HepG2 (cell line): ENCODE data around the gene SAMD8.

Experiments used
- E2F5 ChIP-seq: sonication (generic); formaldehyde crosslinking; conservative IDR thresholded peaks from 2 replicates; pipeline ENCODE4 v1.4.0; 2020; ENCODE audit warnings: missing genetic modification reagents
- EP300 ChIP-seq, 3 experiments: sonication (generic) in 1 of 3; formaldehyde crosslinking in 1 of 3; IDR thresholded peaks; 2 replicates each; pipeline versions ENCODE4 v1.5.1 to v1.6.1; 2011 to 2020; ENCODE audit warnings: low read depth in 2 of 3, low read length in 2 of 3, borderline replicate concordance in 1 of 3, improper control_type of control experiment in 1 of 3, mild to moderate bottlenecking in 1 of 3, missing genetic modification reagents in 1 of 3, moderate library complexity in 1 of 3
- EZH2 ChIP-seq: conservative IDR thresholded peaks from 2 replicates; pipeline ENCODE4 v1.6.1; 2012; ENCODE audit warnings: mild to moderate bottlenecking, low read depth, low read length, moderate library complexity
- KDM1A ChIP-seq: IDR thresholded peaks from 2 replicates; pipeline ENCODE4 v1.6.1; 2016; ENCODE audit warnings: missing compliant biosample characterization
- MYC ChIP-seq: sonication (generic); formaldehyde crosslinking; IDR thresholded peaks from 2 replicates; pipeline ENCODE4 v1.9.0; 2021; ENCODE audit warnings: missing genetic modification reagents, borderline replicate concordance
- PRDM10 ChIP-seq: sonication (generic); formaldehyde crosslinking; IDR thresholded peaks from 2 replicates; pipeline ENCODE4 v1.4.0; 2020; ENCODE audit warnings: low read depth, missing genetic modification reagents
- SMAD3 ChIP-seq: sonication (generic); formaldehyde crosslinking; IDR thresholded peaks from 2 replicates; pipeline ENCODE4 v1.4.0; 2020; ENCODE audit warnings: missing genetic modification reagents
- ZBTB43 ChIP-seq: sonication (generic); formaldehyde crosslinking; conservative IDR thresholded peaks from 2 replicates; pipeline ENCODE4 v1.4.0; 2020; ENCODE audit warnings: missing genetic modification reagents
- ZNF17 ChIP-seq: sonication (generic); formaldehyde crosslinking; IDR thresholded peaks from 2 replicates; pipeline ENCODE4 v1.5.0; 2020; ENCODE audit warnings: mild to moderate bottlenecking, missing genetic modification reagents
- ZNF768 ChIP-seq: sonication (generic); formaldehyde crosslinking; IDR thresholded peaks from 2 replicates; pipeline ENCODE4 v1.4.0; 2020; ENCODE audit warnings: missing genetic modification reagents

DNA sequence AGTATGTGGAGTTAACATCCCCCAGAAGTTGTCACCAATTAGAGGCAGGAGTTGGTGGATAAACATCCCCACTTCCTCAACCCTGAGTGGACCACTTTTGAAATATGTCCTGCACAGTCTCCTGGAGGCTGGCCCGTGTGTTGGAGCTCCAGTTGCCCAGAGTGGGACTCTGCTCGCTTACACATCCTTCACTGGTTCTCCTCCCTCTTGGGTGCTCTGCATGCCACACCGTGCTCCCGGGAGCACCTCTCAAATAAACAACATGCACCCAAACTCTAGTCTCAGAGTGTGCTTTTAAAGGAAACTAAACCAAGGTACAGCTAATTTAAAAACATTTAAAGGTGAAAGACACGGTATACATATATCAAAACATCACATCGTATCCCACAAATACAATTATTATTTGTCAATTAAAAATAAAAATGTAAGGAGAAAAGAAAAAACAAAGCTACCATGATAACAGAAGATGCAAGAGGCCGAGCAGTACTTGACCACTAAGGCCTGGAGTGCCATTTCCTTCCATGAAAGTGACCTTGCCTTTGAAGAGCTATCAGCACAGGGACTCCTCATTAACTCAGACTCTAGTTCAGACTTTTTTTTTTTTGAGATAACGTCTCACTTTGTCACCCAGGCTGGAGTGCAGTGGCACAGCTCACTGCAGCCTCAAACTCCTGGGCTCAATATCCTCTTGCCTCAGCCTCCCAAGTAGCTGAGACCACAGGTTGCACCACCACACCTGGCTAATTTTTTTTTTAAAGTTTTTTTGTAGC is 47.8 kb upstream of the SAMD8 start:
- TF ChIP-seq E2F5 (CRISPR knock-in tag) (no peak), EP300 (IDR thresholded peaks at IDR 0.05; ENCODE audit: low read depth in 2 of 2, low read length in 2 of 2) (no peak), EP300 (CRISPR knock-in tag; IDR thresholded peaks at IDR 0.05; ENCODE audit: borderline replicate concordance) (no peak), EZH2 (no peak), ZNF768 (CRISPR knock-in tag) (no peak), ZNF17 (CRISPR knock-in tag) (no peak), ZBTB43 (no peak), PRDM10 (CRISPR knock-in tag) (no peak), SMAD3 (CRISPR knock-in tag) (no peak), KDM1A (CRISPR knock-in tag) (no peak), MYC (CRISPR knock-in tag) (no peak)
